Ishikawa (cell line): ENCODE data around the gene MRGPRD.

Experiments
- CREB1 ChIP-seq: IDR thresholded peaks from 2 replicates; pipeline ENCODE4 v1.6.1; 2012; ENCODE audit warnings: low read depth
- MAX ChIP-seq: IDR thresholded peaks from 2 replicates; pipeline ENCODE4 v1.6.1; 2012
- RAD21 ChIP-seq: IDR thresholded peaks from 2 replicates; pipeline ENCODE4 v1.6.1; 2012; ENCODE audit warnings: low read depth
- TCF12 ChIP-seq: IDR thresholded peaks from 2 replicates; pipeline ENCODE4 v1.6.1; 2012; ENCODE audit warnings: low read depth
- TEAD4 ChIP-seq: IDR thresholded peaks from 2 replicates; pipeline ENCODE4 v1.6.1; 2012
- YY1 ChIP-seq: IDR thresholded peaks from 2 replicates; pipeline ENCODE4 v1.6.1; 2012; ENCODE audit warnings: low read depth
- ZBTB7A ChIP-seq: IDR thresholded peaks from 2 replicates; pipeline ENCODE4 v1.6.1; 2012; ENCODE audit warnings: low read depth

DNA sequence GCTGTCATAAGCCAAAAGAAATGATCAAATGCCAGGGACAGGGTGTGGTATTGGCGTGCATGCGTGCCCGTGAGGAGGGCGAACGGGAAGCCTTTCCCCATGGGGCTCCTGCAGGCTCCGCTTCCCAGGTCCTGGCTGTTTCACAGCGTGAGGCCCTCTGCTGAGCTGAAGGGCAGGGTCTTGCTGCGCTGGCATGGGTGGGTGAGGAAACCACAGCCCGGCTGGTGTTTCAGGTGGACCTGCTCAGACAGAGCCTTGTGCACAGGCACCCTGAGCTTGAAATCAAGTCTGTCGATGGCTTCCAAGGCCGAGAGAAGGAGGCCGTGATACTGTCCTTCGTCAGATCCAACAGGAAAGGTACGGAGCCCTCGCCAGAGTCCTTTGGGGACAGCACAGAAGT, 45.7 kb downstream of the MRGPRD start:
- TF ChIP-seq CREB1 (no peak), TCF12 (no peak), YY1 (no peak), MAX (no peak), RAD21 (no peak), TEAD4 (no peak), ZBTB7A (no peak)
